ENCODE data around the gene IL2RA. TPM values are rescaled to one million over a fixed set of nuclear protein-coding genes. Genes with fewer than 3 reads are reported as not detected.
"Not testable (repeated sequence)": the region's sequence is repeated elsewhere in the genome, so short reads cannot be mapped to it uniquely, and the experiment has no call there.

The IL2RA gene
- total RNA-seq, 1 experiment from 2014 or later = not detected

DNA sequence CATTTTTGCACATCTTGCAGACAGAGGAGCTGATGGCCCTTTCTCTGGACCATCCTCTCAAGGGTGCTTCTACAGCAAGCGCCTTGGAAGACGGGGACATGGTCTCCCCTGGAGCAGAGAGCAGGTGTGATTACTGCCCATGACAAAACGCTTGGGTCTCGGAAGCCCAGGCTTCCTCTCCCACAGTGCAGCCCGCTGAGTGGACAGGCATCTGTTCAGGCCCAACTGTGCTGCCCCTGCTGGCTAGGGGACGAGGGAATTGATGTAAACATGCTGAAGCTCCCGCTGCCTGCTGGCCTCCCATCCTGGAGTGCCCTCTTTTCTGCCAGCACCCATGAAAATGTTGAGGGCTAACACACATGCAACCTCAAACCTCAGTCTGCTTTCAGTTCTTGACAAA, 99.1 kb downstream of the IL2RA start:
- H3K4me1 Mint-ChIP-seq (ENCODE audit: low read depth, unreplicated experiment) = peaks cover 35% of the 10 kb centered on the region
- intact Hi-C loops (cut with micrococcal nuclease; ENCODE audit: unreplicated experiment) = no loop called here
- peaks cover 30% of the 10 kb centered on the region for H3K36me3 Mint-ChIP-seq (ENCODE audit: insufficient read depth, unreplicated experiment)
- H3K27ac Mint-ChIP-seq (ENCODE audit: unreplicated experiment) = no peak overlapping the region
- H3K9me3 Mint-ChIP-seq (ENCODE audit: low read depth, unreplicated experiment) = no peaks in the 10 kb centered on the region
- H3K27me3 Mint-ChIP-seq (ENCODE audit: unreplicated experiment) = no peaks in the 10 kb centered on the region
- H3K4me3 Mint-ChIP-seq (ENCODE audit: low read depth, unreplicated experiment) = no peak overlapping the region
- TF ChIP-seq, protein P1, sequence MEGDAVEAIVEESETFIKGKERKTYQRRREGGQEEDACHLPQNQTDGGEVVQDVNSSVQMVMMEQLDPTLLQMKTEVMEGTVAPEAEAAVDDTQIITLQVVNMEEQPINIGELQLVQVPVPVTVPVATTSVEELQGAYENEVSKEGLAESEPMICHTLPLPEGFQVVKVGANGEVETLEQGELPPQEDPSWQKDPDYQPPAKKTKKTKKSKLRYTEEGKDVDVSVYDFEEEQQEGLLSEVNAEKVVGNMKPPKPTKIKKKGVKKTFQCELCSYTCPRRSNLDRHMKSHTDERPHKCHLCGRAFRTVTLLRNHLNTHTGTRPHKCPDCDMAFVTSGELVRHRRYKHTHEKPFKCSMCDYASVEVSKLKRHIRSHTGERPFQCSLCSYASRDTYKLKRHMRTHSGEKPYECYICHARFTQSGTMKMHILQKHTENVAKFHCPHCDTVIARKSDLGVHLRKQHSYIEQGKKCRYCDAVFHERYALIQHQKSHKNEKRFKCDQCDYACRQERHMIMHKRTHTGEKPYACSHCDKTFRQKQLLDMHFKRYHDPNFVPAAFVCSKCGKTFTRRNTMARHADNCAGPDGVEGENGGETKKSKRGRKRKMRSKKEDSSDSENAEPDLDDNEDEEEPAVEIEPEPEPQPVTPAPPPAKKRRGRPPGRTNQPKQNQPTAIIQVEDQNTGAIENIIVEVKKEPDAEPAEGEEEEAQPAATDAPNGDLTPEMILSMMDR (IDR thresholded peaks at IDR 0.05; ENCODE audit: unreplicated experiment) = no peak
- DNase-seq = no peak
- no TSS peak for BruUV-seq (replicated peaks)
- CTCF ChIA-PET = no interaction called here

DNA sequence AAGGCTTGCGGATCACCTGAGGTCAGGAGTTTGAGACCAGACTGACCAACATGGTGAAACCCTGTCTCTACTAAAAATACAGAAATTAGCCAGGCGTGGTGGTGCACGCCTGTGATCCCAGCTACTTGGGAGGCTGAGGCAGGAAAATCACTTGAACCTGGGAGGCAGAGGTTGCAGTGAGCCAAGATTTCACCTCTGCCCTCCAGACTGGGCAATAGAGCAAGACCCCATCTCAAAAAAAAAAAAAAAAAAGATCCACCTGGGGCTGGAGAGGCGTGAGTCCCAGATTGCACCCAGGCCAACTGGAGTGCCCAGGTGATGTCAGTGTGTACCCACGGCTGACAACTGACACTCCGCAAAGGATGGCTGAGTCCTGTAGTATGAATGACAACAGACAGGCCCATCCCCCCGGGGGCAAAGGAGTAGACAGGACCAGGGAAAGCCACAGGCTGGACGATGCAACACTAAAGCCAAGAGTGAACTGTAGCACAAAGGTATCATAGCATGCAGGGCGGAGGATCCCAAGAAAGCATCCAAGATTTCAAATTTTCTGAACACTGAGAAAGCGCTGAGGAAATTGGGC, 99.7 kb downstream of the IL2RA start:
- H3K4me1 Mint-ChIP-seq (ENCODE audit: low read depth, unreplicated experiment) = peaks cover 32% of the 10 kb centered on the region
- intact Hi-C loops (cut with micrococcal nuclease; ENCODE audit: unreplicated experiment); BruUV-seq (replicated peaks); H3K4me3 Mint-ChIP-seq (ENCODE audit: low read depth, unreplicated experiment); H3K27me3 Mint-ChIP-seq (ENCODE audit: unreplicated experiment); H3K9me3 Mint-ChIP-seq (ENCODE audit: low read depth, unreplicated experiment); CTCF ChIA-PET; DNase-seq; H3K27ac Mint-ChIP-seq (ENCODE audit: unreplicated experiment): not testable (repeated sequence)
- peaks cover 27% of the 10 kb centered on the region for H3K36me3 Mint-ChIP-seq (ENCODE audit: insufficient read depth, unreplicated experiment)

DNA sequence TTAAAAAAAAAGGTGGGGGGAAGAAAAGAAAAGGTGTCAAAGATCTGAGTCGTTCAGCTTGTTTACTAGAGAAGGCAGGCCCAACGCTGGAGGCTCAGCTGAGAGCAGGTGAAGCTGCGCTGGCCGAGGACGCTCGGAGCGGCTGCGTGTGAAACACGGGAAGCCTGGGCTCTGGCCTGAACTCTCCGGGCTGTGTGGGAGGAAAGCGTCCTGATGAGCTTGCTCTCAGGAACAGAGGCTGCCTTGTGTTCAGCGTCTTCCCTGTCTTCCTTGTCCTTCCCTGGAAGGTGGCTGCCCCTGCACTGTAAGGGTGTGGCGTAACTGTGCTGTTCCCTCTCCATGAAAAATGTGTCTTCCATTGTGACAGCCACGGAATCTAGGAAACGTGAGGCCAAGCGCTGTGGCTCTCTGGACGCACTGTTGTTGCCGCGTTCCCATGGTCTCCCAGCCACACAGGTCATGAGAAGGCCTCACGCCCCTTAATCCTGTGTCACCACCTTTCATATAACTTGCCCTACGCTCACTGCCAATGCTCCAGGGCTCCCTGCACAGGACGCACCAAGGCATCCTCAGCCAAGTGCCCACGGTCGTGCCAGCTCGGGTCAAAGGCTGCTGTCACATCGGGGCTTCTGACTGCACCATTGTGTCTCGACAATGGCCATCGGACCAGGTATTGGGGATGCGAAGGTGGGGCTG, 100.6 kb downstream of the IL2RA start:
- Mint-ChIP-seq H3K27ac (ENCODE audit: unreplicated experiment) (no peak overlapping the region), H3K4me1 (ENCODE audit: low read depth, unreplicated experiment) (peaks cover 28% of the 10 kb centered on the region), H3K27me3 (ENCODE audit: unreplicated experiment) (no peaks in the 10 kb centered on the region), H3K36me3 (ENCODE audit: insufficient read depth, unreplicated experiment) (peaks cover 24% of the 10 kb centered on the region), H3K9me3 (ENCODE audit: low read depth, unreplicated experiment) (no peaks in the 10 kb centered on the region), H3K4me3 (ENCODE audit: low read depth, unreplicated experiment) (no peak overlapping the region)
- BruUV-seq (replicated peaks) = no TSS peak
- intact Hi-C loops (cut with micrococcal nuclease; ENCODE audit: unreplicated experiment) = no loop called here
- CTCF ChIA-PET = interaction anchor here (1.1 kb wide), 1 partner anchor 14 kb away, joined by 3 read pairs; no protein-coding TSS in a partner anchor
- TF ChIP-seq, protein P1 (IDR thresholded peaks at IDR 0.05; ENCODE audit: unreplicated experiment) = no peak
- no peak for DNase-seq

DNA sequence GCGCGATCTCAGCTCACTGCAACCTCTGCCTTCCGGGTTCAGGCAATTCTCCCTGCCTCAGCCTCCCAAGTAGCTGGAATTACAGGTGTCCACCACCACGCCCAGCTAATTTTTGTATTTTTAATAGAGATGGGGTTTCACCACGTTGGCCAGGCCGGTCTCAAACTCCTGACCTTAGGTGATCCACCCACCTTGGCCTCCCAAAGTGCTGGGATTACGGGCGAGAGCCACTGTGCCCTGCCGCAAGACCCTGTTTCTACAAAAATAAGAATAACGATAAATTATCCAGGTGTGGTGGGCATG, 101.2 kb downstream of the IL2RA start:
- H3K27me3 Mint-ChIP-seq (ENCODE audit: unreplicated experiment); DNase-seq; H3K4me3 Mint-ChIP-seq (ENCODE audit: low read depth, unreplicated experiment); H3K9me3 Mint-ChIP-seq (ENCODE audit: low read depth, unreplicated experiment); intact Hi-C loops (cut with micrococcal nuclease; ENCODE audit: unreplicated experiment); H3K27ac Mint-ChIP-seq (ENCODE audit: unreplicated experiment); BruUV-seq (replicated peaks): not testable (repeated sequence)
- Mint-ChIP-seq H3K4me1 (ENCODE audit: low read depth, unreplicated experiment) (peaks cover 24% of the 10 kb centered on the region), H3K36me3 (ENCODE audit: insufficient read depth, unreplicated experiment) (peaks cover 17% of the 10 kb centered on the region)
- CTCF ChIA-PET = interaction anchor here (1.1 kb wide), 1 partner anchor 13 kb away, joined by 3 read pairs; no protein-coding TSS in a partner anchor

Other genes starting within 250 kb of the IL2RA start
- gene GDI2, start 248.9 kb downstream of the IL2RA start, total RNA-seq (2022) = 202 and 215 TPM in 2 replicates
- gene ANKRD16, start 172.5 kb downstream of the IL2RA start, total RNA-seq (2022) = 7.7 and 8.7 TPM in 2 replicates
- gene FBH1, start 172.1 kb downstream of the IL2RA start, total RNA-seq (2022) = 77.3 and 79.4 TPM in 2 replicates
- gene IL15RA, start 84.8 kb downstream of the IL2RA start, total RNA-seq (2022) = 28.6 and 42.4 TPM in 2 replicates
- 133 and 139 TPM in 2 replicates for gene RBM17, start 26.7 kb upstream of the IL2RA start, total RNA-seq (2022)
- gene PFKFB3, start 140.6 kb upstream of the IL2RA start, total RNA-seq (2022) = 273 and 293 TPM in 2 replicates